ENCODE results near the gene UBAP1.
"Not testable (repeated sequence)": the region's sequence is repeated elsewhere in the genome, so short reads cannot be mapped to it uniquely, and the experiment has no call there.

UBAP1 gene

GRCh38 chr9:34267660-34268059 is 88.8 kb downstream of the UBAP1 start:
- DNase-seq (ENCODE audit: low spot score) = no peak

- no peak for DNase-seq (ENCODE audit: low spot score)
These were observed 92.6 kb downstream of the UBAP1 start for GRCh38 chr9:34271265-34272006.

GRCh38 chr9:34272101-34272541 is 93.3 kb downstream of the UBAP1 start:
- DNase-seq (ENCODE audit: low spot score) = no peak

- DNase-seq (ENCODE audit: low spot score) = not testable (repeated sequence)
These were observed 94.7 kb downstream of the UBAP1 start for GRCh38 chr9:34273588-34273987.

- DNase-seq (ENCODE audit: low spot score) = no peak
These were observed 97.0 kb downstream of the UBAP1 start for GRCh38 chr9:34275811-34276210.

- DNase-seq (ENCODE audit: low spot score) = no peak
These were observed 97.9 kb downstream of the UBAP1 start for GRCh38 chr9:34276772-34277171.

GRCh38 chr9:34279411-34279810 is 100.6 kb downstream of the UBAP1 start:
- no peak for DNase-seq (ENCODE audit: low spot score)

GRCh38 chr9:34282096-34282495 is 103.3 kb downstream of the UBAP1 start:
- no peak for DNase-seq (ENCODE audit: low spot score)

- DNase-seq (ENCODE audit: low spot score) = no peak
These were observed 110.3 kb downstream of the UBAP1 start for GRCh38 chr9:34289159-34289558.

- no peak for DNase-seq (ENCODE audit: low spot score)
These were observed 112.2 kb downstream of the UBAP1 start for GRCh38 chr9:34291023-34291422.

- no peak for DNase-seq (ENCODE audit: low spot score)
These were observed 112.6 kb downstream of the UBAP1 start for GRCh38 chr9:34291423-34291822.

- DNase-seq (ENCODE audit: low spot score) = no peak
These were observed 113.7 kb downstream of the UBAP1 start for GRCh38 chr9:34292552-34292951.

GRCh38 chr9:34301064-34301463 is 122.2 kb downstream of the UBAP1 start:
- DNase-seq (ENCODE audit: low spot score) = not testable (repeated sequence)

Measured in hematopoietic multipotent progenitor cell treated with erythropoietin and hydrocortisone succinate and interleukin-3 and kit ligand, for 15 days (in vitro differentiated cells).